DND-41 (cell line): ENCODE results near the gene AMPH.

ENCODE experiments used
- CTCF ChIP-seq: IDR thresholded peaks from 2 replicates; pipeline ENCODE4 v1.5.1; 2012; ENCODE audit warnings: borderline replicate concordance, low read length, moderate library complexity, mild to moderate bottlenecking; ENCODE audit not compliant: poor library complexity, severe bottlenecking; ENCODE audit errors: extremely low read depth
- EZH2 ChIP-seq: IDR thresholded peaks from 3 replicates; pipeline ENCODE4 v1.6.1; 2012; ENCODE audit warnings: borderline replicate concordance, low read depth, mild to moderate bottlenecking, moderate library complexity, low read length, inconsistent platforms; ENCODE audit not compliant: severe bottlenecking

- TF ChIP-seq CTCF = no peak
- no peak for TF ChIP-seq EZH2
These were observed 30.4 kb downstream of the AMPH start for GRCh38 chr7:38600741-38601140.
